ENCODE data around the gene INCA1. TPM values are rescaled to one million over a fixed set of nuclear protein-coding genes. Genes with fewer than 3 reads are reported as not detected.

INCA1 gene
- total and polyA plus RNA-seq, 2 of the 13 experiments (the other 11 are each of a cell fraction or from before 2014, with no cell fraction given), result 0.93 to 2.6 TPM

DNA sequence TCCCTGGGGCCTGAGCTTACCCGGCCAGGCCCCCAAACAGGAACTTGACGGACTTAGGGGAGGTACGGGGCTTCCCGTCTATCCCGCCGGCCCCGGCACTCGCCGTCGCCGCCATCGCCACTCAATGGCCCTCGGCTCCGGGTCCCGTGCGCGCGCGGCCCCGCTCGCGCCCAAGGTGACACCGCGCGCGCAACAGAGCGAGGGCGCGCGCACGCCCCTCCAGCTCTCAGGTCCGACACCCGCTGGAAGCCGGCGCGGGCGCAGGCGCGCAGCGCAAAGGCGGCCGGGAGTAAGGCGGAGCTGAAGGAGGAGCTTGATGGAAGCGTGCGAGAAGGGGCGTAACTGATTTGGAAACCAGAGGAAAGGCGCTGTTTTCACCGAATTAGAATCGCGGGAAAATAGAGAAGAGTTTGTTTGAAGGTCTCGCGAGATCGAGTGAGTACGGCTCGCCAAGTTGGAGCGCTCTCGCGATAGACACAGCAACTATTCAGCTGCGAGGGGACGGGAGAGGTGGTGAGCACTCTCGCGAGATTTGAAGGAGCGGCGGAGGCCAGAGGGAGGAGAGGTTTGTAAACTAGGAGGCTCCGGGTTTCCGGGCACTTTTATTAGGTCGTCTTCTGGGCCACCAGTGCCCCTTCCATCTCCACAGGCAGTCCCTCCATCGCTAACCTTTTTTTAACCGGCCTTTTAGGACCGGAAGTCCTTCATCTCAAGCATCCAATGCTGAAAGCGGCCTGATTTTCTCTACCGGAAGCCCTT is 57.3 kb downstream of the INCA1 start, which contains the start of the genes RNF167 and SLC25A11 (continued):
- no peak for TF ChIP-seq LBX2 (CRISPR knock-in tag; IDR thresholded peaks at IDR 0.05; ENCODE audit: borderline replicate concordance)
- peak; percentile 89 for TF ChIP-seq SPEN (CRISPR knock-in tag; IDR thresholded peaks at IDR 0.05; ENCODE audit: low read depth)
- no peak for TF ChIP-seq NR2F1 (CRISPR knock-in tag; IDR thresholded peaks at IDR 0.05)
- TF ChIP-seq, protein P1, sequence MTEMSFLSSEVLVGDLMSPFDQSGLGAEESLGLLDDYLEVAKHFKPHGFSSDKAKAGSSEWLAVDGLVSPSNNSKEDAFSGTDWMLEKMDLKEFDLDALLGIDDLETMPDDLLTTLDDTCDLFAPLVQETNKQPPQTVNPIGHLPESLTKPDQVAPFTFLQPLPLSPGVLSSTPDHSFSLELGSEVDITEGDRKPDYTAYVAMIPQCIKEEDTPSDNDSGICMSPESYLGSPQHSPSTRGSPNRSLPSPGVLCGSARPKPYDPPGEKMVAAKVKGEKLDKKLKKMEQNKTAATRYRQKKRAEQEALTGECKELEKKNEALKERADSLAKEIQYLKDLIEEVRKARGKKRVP (CRISPR knock-in tag; IDR thresholded peaks at IDR 0.05), result peak in 1 of 2 experiments; percentile 52; a peak in 1 of 4 replicates
- 0 out of 2 replicates have a peak, but pooled peaks have one; percentile 74 for TF ChIP-seq THAP7 (CRISPR knock-in tag; IDR thresholded peaks at IDR 0.05)
- peak; percentile 40; the same call in 1 of the 2 replicates for TF ChIP-seq HOXA5 (CRISPR knock-in tag; IDR thresholded peaks at IDR 0.05)
- no peak for TF ChIP-seq ZFAT (CRISPR knock-in tag; conservative IDR thresholded peaks at IDR 0.05)
- no peak for TF ChIP-seq SRSF1 (optimal IDR thresholded peaks at IDR 0.05; ENCODE audit: low read depth, low read length)
- 0 out of 2 replicates have a peak, but pooled peaks have one; percentile 27 for TF ChIP-seq KDM2A (CRISPR knock-in tag; IDR thresholded peaks at IDR 0.05; ENCODE audit: borderline replicate concordance, low read depth)
- TF ChIP-seq ZKSCAN1 (IDR thresholded peaks at IDR 0.05; ENCODE audit: low read length), result no peak
- peak; percentile 26; the same call in 1 of the 2 replicates for TF ChIP-seq SIX4 (CRISPR knock-in tag; IDR thresholded peaks at IDR 0.05)
- 0 out of 2 replicates have a peak, but pooled peaks have one; percentile 13 for TF ChIP-seq TP53 (CRISPR knock-in tag; conservative IDR thresholded peaks at IDR 0.05)
- TF ChIP-seq, protein P2, sequence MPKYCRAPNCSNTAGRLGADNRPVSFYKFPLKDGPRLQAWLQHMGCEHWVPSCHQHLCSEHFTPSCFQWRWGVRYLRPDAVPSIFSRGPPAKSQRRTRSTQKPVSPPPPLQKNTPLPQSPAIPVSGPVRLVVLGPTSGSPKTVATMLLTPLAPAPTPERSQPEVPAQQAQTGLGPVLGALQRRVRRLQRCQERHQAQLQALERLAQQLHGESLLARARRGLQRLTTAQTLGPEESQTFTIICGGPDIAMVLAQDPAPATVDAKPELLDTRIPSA (CRISPR knock-in tag; IDR thresholded peaks at IDR 0.05; ENCODE audit: borderline replicate concordance), result no peak
- TF ChIP-seq BRD4 (CRISPR knock-in tag; IDR thresholded peaks at IDR 0.05), result peak; percentile 59; the same call in 1 of the 2 replicates
- no peak; the same call in 1 of the 2 replicates for TF ChIP-seq ZNF546 (CRISPR knock-in tag; conservative IDR thresholded peaks at IDR 0.05)
- no peak for TF ChIP-seq NKX3-1 (CRISPR knock-in tag; IDR thresholded peaks at IDR 0.05)
- TF ChIP-seq ZNF556 (CRISPR knock-in tag; IDR thresholded peaks at IDR 0.05; ENCODE audit: borderline replicate concordance), result no peak; the same call in 1 of the 2 replicates
- TF ChIP-seq ATRX (CRISPR knock-in tag; IDR thresholded peaks at IDR 0.05; ENCODE audit: borderline replicate concordance), result no peak
- no peak; the same call in 1 of the 2 replicates for TF ChIP-seq CHD4 (IDR thresholded peaks at IDR 0.05; ENCODE audit: borderline replicate concordance, low read length)
- TF ChIP-seq NR2F2 (IDR thresholded peaks at IDR 0.05; ENCODE audit: borderline replicate concordance, low read depth), result no peak
- TF ChIP-seq, protein P3, sequence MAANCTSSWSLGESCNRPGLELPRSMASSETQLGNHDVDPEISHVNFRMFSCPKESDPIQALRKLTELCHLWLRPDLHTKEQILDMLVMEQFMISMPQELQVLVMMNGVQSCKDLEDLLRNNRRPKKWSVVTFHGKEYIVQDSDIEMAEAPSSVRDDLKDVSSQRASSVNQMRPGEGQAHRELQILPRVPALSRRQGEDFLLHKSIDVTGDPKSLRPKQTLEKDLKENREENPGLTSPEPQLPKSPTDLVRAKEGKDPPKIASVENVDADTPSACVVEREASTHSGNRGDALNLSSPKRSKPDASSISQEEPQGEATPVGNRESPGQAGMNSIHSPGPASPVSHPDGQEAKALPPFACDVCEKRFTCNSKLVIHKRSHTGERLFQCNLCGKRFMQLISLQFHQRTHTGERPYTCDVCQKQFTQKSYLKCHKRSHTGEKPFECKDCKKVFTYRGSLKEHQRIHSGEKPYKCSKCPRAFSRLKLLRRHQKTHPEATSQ (CRISPR knock-in tag; IDR thresholded peaks at IDR 0.05; ENCODE audit: borderline replicate concordance), result no peak
- peak; percentile 92 for TF ChIP-seq ZBTB2 (CRISPR knock-in tag; IDR thresholded peaks at IDR 0.05; ENCODE audit: low read depth)

All from HepG2 (cell line).